NCI-H748 treated with DMSO at 0.1 percent for 48 hours (cell line): ENCODE data around the gene POC1A.

Experiments
- DNase-seq: peaks from one replicate; lab custom pipeline; 2025; lab: John Stamatoyannopoulos, UW

POC1A gene

DNA sequence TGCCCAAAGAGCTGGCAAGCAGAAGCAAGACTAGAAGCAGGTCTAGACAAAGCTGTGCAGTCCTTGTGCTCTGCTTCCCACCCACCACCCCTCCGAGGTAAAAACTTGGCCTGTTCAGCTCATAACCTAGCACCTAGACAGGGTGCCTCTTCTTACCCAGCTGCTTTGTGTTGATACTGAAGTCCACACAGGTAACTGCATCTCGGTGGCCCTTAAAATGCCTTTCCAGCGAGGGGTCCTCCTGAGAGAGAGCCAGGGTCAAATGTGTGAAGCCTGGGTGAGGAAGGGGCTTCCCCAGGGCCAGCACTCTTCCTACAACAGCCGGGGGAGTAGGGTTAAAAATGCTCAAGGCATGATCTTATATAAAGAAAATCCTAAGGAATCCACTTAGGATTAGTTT, 3.4 kb downstream of the POC1A start:
- no peak for DNase-seq

GRCh38 chr3:52150357-52150756, 3.9 kb downstream of the POC1A start:
- no peak for DNase-seq

DNA sequence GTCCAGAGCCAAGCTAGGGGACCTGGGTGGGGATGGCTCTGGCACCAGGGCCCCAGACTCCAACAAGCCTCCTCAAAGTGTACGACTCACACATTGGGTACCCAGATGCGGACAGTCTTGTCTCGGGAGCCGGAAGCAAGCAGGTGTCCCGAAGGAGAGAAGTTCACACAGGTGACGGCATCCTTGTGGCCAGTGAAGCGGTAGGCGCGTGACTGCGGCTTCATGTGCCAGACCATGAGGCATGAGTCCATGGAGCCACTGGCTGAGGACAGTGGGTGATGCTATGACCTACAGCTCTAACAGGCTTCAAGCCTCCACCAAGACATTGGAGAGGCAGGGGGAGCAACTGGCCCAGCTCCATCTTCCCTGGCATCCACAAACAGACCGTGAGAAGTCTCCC, 4.5 kb downstream of the POC1A start:
- DNase-seq = no peak

DNA sequence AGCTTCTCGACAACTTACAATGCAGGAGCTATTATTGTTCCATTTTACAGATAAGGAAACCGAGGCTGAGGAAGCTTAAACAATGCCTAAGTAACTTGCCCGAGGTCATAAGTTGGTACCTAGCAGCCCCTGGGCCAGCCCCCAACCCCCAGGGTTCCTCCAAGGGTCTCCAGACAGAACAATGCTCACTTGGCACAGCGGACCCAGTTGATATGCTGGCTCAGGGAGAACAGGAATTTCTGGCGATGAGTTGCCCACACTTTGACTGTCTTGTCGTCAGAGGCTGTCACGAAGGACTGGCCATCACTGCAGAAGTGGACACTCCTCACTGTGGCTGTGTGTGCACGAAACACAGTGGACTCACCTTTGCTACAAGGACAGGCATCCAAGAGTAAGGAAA, 5.2 kb downstream of the POC1A start:
- no peak for DNase-seq

- DNase-seq = no peak
Measured at GRCh38 chr3:52147804-52148203, 6.4 kb downstream of the POC1A start.

GRCh38 chr3:52146811-52147210, 7.4 kb downstream of the POC1A start:
- no peak for DNase-seq

GRCh38 chr3:52146189-52146588, 8.0 kb downstream of the POC1A start:
- no peak for DNase-seq

GRCh38 chr3:52145736-52146110, 8.5 kb downstream of the POC1A start:
- no peak for DNase-seq

- DNase-seq = no peak
Measured at GRCh38 chr3:52144796-52145735, 9.2 kb downstream of the POC1A start.

DNA sequence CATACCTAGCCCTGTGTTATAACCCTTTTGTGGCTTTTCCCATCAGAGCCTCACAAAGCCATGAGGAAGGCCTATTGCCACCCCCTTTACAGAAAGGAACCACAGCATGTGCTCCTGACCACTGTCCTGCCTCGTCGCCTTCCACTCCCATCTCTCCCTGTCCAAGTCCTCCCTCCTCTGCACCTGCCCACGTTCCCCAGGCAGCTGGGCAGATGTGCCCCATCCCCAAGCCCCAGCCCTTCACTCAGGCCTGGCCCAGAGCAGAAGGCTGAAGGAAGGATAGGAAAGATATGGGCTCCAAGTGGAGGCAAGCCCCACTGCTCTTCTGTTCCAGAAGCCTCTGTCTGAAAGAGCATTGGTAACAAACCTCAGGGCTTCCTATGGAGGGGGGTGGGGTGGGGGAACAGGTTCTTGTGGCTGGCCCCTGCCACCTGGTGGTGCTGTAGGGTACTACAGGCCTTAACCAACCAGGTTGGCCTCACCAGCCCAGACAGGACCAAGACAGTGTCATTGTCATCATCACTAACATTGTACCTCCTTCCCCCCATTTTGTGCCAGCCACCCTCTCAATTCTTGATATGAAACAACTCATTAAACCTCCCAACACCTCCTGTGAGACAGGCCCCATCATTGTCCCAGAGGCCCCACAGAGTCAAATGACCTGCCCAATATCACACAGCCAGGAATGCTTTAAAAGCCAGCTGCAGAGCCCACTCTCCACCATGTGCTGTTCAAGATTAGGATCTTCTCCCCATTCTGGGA, 10.0 kb downstream of the POC1A start:
- peak; percentile 1 for DNase-seq

DNA sequence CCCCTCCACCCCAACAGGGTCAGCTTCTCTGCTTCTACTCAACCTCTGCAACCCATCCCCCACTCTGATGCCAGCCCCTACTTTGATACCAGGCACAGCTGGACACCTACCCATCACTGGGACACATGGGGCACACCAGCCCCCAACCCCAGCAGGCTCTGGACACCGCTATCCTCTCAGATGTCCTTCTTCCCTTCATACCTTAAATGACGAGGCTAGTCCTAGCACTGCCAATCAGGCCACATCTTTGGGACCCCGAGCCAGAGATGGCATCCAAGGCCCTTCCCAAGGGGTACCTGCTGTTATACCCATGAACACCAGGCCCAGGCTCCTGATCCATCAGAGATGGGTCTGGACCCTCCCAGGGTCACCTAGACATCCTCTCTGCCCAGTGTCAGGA, 10.6 kb downstream of the POC1A start:
- DNase-seq = no peak

GRCh38 chr3:52143156-52143555, 11.1 kb downstream of the POC1A start:
- DNase-seq = no peak

GRCh38 chr3:52141751-52142150, 12.5 kb downstream of the POC1A start:
- no peak for DNase-seq

GRCh38 chr3:52140769-52141168, 13.5 kb downstream of the POC1A start:
- DNase-seq = no peak

DNA sequence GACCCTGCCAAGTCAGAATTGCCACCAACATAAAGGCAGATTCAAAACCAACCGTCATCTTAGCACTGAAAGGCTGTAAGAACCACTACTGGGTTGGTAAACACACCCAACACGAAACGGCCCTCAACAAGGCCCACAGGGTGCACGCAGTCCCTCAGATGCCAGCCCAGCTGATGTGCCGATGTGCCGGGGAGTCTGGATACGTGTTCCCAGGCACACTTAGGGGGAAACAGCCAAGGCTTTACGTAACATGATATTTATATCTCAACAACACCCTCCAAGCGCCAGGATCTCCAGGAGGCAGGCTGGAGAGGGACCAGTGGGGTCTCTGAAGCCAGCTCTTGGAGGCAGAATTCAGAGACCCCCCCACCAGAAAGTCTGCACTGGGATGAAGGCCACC, 14.2 kb downstream of the POC1A start:
- DNase-seq = no peak

GRCh38 chr3:52137311-52137710, 16.9 kb downstream of the POC1A start:
- no peak for DNase-seq

- DNase-seq = no peak
Measured at GRCh38 chr3:52136513-52136912, 17.7 kb downstream of the POC1A start.

GRCh38 chr3:52135332-52135731, 18.9 kb downstream of the POC1A start:
- no peak for DNase-seq

- DNase-seq = no peak
Measured at GRCh38 chr3:52134761-52135160, 19.5 kb downstream of the POC1A start.

DNA sequence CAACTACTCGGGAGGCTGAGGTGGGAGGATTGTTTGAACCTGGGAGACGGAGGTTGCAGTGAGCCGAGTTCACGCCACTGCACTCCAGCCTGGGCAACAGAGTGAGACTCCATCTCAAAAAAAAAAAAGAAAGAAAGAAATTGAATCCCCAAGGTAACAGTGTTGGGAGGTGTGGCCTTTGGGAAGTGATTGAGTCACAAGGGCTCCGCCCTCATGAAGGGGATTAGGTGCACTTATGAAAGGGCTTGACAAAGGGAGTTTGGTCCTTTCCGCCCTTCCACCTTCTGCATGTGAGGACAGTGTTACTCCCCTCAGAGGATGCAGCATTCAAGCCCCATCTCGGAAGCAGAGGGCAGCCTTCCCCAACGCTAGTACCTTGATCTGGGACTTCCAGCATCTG, 21.3 kb downstream of the POC1A start:
- DNase-seq = no peak

GRCh38 chr3:52132041-52132440, 22.2 kb downstream of the POC1A start:
- no peak for DNase-seq

DNA sequence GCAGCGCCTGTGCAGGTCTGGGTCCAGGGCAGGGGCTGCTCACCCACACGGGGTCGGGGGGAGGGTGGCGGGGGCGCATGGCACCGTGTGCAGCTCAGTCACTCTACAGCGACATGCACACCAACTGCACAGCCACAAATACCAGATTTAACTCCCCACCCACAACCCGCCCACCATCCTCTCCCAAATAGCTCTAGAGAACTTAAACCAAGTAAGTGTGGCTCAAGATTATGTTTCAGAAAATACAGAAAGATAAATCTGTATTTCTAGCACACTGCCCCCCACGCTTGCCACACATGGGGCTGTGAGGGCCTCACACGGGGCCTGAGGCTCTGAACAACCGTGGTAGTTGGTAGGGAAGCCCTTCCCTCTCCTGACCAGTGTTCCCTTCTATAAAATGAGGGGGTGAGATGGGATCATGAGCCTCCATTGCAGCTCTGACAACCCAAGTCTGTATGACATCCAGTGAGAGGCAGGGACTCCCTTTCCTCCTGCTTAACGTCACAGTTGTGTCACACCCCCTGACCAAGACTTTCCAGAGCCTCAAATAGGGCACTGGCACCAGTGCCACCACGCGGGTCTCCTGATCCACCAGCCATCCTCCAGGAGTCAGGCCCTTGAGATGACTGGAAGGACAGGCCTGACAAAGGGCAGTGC, 23.1 kb downstream of the POC1A start:
- DNase-seq = no peak
